Activated naive CD8-positive, alpha-beta T cell treated with anti-CD3 and anti-CD28 coated beads, Interleukin-2, amount 10 ng/mL, durations not matched to agents 7 days and 5 days (primary cell): ENCODE measurements around the gene COL2A1. TPM values are rescaled to one million over a fixed set of nuclear protein-coding genes. Genes with fewer than 3 reads are reported as not detected.

Experiments used
- ATAC-seq: fragments of 150-1000 bp; cut with Tn5 transposase; one replicate; pipeline ENCODE4 v1.10.0; 2021; ENCODE audit warnings: low read depth, moderate library complexity
- POLR2A ChIA-PET: fragments of 350-600 bp; sonication (Branson Sonifier 250); formaldehyde crosslinking; loops from one replicate; lab custom pipeline; 2021; ENCODE audit warnings: antibody characterized with exemption; lab: Charles Lee
- DNase-seq: peaks from one replicate; pipeline ENCODE4 v3.0.0; 2021
- H3K27ac Mint-ChIP-seq: one replicate; pipeline ENCODE4 v1.8.0; 2022; ENCODE audit warnings: mild to moderate bottlenecking, mixed read lengths
- H3K27me3 Mint-ChIP-seq: one replicate; pipeline ENCODE4 v1.8.0; 2022; ENCODE audit warnings: mild to moderate bottlenecking, moderate library complexity, mixed read lengths
- H3K36me3 Mint-ChIP-seq: one replicate; pipeline ENCODE4 v1.8.0; 2021; ENCODE audit warnings: mild to moderate bottlenecking, mixed read lengths
- H3K4me1 Mint-ChIP-seq: one replicate; pipeline ENCODE4 v1.8.0; 2021; ENCODE audit warnings: mixed read lengths
- H3K4me3 Mint-ChIP-seq: one replicate; pipeline ENCODE4 v1.8.0; 2022; ENCODE audit warnings: mild to moderate bottlenecking, moderate library complexity, mixed read lengths
- H3K9me3 Mint-ChIP-seq: one replicate; pipeline ENCODE4 v1.8.0; 2021; ENCODE audit warnings: mixed read lengths
- total RNA-seq, 2 experiments: library from RNA; stranded (reverse); gene quantifications; one replicate each; pipeline ENCODE4 v1.2.3, GENCODE V29; 2021

COL2A1 gene
- total RNA-seq, 2 experiments from 2014 or later: not detected

DNA sequence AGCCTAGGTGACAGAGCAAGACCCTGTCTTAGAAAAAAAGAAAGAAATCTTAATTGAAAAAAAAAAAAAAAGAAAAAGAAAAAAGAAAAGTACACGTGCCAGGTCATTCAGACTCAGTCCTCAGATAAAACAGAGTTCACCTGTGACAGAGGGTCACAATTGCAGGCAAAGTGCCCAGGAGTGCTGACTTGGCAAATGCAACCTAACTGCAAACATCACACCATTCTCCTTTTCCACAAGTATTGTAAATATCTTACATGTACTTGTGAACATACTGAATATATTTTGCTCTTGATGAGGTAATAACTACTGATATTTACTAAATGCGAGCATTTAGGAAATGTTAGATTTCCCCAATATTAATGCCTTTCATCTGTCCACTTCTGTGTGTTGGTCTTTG is 9.0 kb upstream of the COL2A1 start:
- Mint-ChIP-seq H3K4me1 (no peaks in the 10 kb centered on the region), H3K27ac (no peak overlapping the region), H3K4me3 (no peak overlapping the region), H3K36me3 (no peaks in the 10 kb centered on the region), H3K9me3 (no peaks in the 10 kb centered on the region), H3K27me3 (peaks cover 76% of the 10 kb centered on the region)
- no peak for DNase-seq
- no peak for ATAC-seq
- POLR2A ChIA-PET: no interaction called here

DNA sequence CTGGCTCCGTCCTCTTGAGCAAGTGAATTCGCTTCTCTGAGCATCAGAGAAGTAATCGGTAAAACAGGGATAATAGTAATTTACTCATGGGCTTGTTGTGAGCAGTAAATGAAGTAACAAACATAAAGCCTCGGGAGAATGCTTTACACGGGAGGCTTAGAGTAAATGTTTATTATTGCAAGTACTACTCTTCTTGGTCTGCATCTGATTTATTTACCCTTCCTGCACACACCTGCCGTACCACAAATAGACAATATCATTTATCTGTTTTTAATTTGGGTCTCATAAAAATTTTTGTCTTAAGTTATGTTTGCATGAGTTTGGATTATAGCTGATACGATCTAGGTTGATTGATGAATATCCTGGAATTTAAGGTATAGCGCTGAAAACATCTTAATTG is 7.8 kb upstream of the COL2A1 start:
- H3K4me3 Mint-ChIP-seq: no peak overlapping the region
- peaks cover 81% of the 10 kb centered on the region for H3K27me3 Mint-ChIP-seq
- H3K4me1 Mint-ChIP-seq: no peaks in the 10 kb centered on the region
- no peak for ATAC-seq
- H3K36me3 Mint-ChIP-seq: no peaks in the 10 kb centered on the region
- DNase-seq: no peak
- H3K27ac Mint-ChIP-seq: no peak overlapping the region
- H3K9me3 Mint-ChIP-seq: no peaks in the 10 kb centered on the region
- POLR2A ChIA-PET: no interaction called here

GRCh38 chr12:48010366-48010970 is 6.2 kb upstream of the COL2A1 start:
- ATAC-seq (no peak), DNase-seq (no peak)
- Mint-ChIP-seq H3K27ac (no peak overlapping the region), H3K27me3 (peaks cover 87% of the 10 kb centered on the region), H3K4me3 (no peak overlapping the region), H3K36me3 (no peaks in the 10 kb centered on the region), H3K9me3 (no peaks in the 10 kb centered on the region), H3K4me1 (no peaks in the 10 kb centered on the region)
- POLR2A ChIA-PET: no interaction called here

DNA sequence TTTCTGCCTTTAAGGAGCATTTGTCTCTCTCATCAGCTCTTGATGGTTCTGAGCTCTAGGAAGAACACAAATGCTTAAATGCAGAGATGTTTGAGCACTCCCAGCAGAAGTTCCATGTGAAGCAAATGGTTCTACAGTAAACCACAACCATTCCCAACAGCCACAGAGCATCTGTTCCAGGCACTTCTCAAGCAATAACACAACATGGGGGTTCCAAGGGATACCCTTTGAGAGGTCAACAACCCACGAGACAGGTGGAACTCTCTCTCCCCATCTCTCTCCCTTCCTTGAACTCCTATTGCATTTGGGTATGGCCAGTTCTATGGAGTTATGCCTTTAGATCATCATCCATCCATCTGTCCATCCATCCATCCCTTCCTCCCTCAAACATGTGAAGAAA is 5.2 kb upstream of the COL2A1 start:
- Mint-ChIP-seq H3K4me3 (no peak overlapping the region), H3K27ac (no peak overlapping the region)

DNA sequence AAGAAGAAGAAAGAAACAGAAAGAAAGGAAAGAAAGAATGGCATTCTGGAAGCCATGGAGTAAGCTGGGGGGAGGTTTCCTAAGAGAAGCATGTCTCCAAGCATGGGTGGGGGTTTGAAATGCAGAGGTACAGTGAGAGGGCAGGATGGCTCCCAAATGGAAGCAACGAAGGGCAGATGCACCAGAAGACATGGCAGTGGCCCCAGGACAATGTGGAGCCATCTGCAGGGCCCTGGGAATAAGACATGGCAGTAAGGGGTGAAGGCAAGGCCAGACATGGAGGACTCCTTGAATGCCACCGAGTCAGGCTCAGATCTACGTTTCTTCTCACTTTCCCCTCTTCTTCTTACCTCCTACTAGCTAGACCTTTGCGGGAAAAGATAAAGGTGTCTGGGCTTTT is 4.7 kb upstream of the COL2A1 start:
- no peak for ATAC-seq
- H3K4me3 Mint-ChIP-seq: no peak overlapping the region
- H3K4me1 Mint-ChIP-seq: no peaks in the 10 kb centered on the region
- H3K27ac Mint-ChIP-seq: no peak overlapping the region
- DNase-seq: no peak
- H3K9me3 Mint-ChIP-seq: no peaks in the 10 kb centered on the region
- H3K36me3 Mint-ChIP-seq: no peaks in the 10 kb centered on the region
- peaks cover 88% of the 10 kb centered on the region for H3K27me3 Mint-ChIP-seq
- POLR2A ChIA-PET: no interaction called here

More for the DNA sequence above, 5.2 kb upstream of the COL2A1 start:
- POLR2A ChIA-PET: no interaction called here
- H3K4me1 Mint-ChIP-seq: no peaks in the 10 kb centered on the region
- ATAC-seq (no peak), DNase-seq (no peak)
- peaks cover 89% of the 10 kb centered on the region for H3K27me3 Mint-ChIP-seq
- no peaks in the 10 kb centered on the region for H3K9me3 Mint-ChIP-seq
- no peaks in the 10 kb centered on the region for H3K36me3 Mint-ChIP-seq

GRCh38 chr12:48008349-48008748 is 4.1 kb upstream of the COL2A1 start:
- no peak for ATAC-seq
- H3K9me3 Mint-ChIP-seq: no peaks in the 10 kb centered on the region
- no peak overlapping the region for H3K27ac Mint-ChIP-seq
- H3K4me3 Mint-ChIP-seq: no peak overlapping the region
- POLR2A ChIA-PET: no interaction called here
- no peak for DNase-seq
- H3K36me3 Mint-ChIP-seq: no peaks in the 10 kb centered on the region
- peaks cover 88% of the 10 kb centered on the region for H3K27me3 Mint-ChIP-seq
- H3K4me1 Mint-ChIP-seq: peaks cover 5% of the 10 kb centered on the region

DNA sequence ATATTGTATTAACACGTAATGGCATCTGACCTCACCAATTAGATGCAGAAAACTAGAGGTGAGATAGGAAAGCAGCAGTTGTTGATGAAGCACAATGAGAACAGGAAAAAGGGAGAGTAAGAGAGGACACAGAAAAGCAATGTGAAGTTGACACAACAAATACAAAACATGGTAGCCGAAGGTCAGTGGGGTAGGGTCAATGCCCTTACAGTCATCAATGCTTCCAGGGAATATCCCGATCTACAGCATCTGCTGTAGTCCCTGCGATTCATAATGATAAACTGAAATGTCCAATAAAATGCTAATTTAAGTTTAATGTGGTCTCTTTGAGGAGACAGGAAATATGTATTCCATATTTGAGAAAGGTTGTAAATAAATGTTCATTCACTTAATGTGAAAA is 2.9 kb upstream of the COL2A1 start:
- DNase-seq: no peak
- H3K4me3 Mint-ChIP-seq: no peak overlapping the region
- peaks cover 88% of the 10 kb centered on the region for H3K27me3 Mint-ChIP-seq
- no peak for ATAC-seq
- no peak overlapping the region for H3K27ac Mint-ChIP-seq
- no peaks in the 10 kb centered on the region for H3K36me3 Mint-ChIP-seq
- POLR2A ChIA-PET: no interaction called here
- no peaks in the 10 kb centered on the region for H3K9me3 Mint-ChIP-seq
- peaks cover 14% of the 10 kb centered on the region for H3K4me1 Mint-ChIP-seq

- ATAC-seq: no peak
- no peak overlapping the region for H3K4me3 Mint-ChIP-seq
Measured at GRCh38 chr12:48005750-48006021, 1.4 kb upstream of the COL2A1 start.

DNA sequence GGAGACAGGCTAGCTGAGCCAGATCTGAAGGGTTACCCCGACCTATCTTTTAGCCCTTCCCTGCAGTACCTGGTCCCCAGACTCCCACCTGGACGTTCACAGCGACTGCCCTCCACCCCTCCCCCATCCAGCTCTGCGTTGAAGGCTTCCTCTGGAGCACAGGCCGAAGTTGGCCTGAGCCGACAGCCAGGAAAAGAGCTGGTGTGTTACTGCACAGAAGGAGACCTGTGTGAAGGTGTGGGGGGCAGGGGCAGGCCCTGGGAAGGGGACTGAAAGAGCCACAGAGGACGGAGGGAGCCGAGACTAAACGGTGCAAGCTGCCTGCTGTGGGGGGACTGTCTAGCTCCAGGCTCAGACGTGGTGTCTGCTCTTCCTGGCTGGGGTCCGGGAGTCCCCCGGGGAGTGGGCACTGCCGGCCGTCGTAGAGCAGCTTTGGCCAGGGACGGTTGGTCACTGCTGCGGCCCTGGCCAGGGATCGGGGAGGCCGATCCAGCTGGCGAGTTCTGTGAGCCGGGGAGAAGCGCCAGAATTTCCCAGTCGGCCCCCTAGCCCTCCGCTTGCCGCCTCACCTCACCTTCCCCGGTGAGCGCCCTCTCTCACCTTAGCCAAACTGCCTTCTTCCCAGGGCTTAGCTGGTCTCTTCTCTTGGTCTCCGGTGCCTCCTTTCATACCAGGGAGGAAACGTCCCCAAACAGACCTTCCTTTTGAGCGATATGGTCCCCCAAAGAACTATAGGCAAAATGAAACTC is 899 bp upstream of the COL2A1 start:
- peaks cover 27% of the 10 kb centered on the region for H3K4me1 Mint-ChIP-seq
- no peak for DNase-seq
- H3K36me3 Mint-ChIP-seq: no peaks in the 10 kb centered on the region
- H3K9me3 Mint-ChIP-seq: no peaks in the 10 kb centered on the region
- POLR2A ChIA-PET: no interaction called here
- ATAC-seq: no peak
- H3K27me3 Mint-ChIP-seq: peaks cover 94% of the 10 kb centered on the region
- peak overlapping the region; percentile 22 for H3K4me3 Mint-ChIP-seq
- no peak overlapping the region for H3K27ac Mint-ChIP-seq

More at GRCh38 chr12:48005750-48006021, 1.4 kb upstream of the COL2A1 start:
- Mint-ChIP-seq H3K4me1 (peaks cover 27% of the 10 kb centered on the region), H3K36me3 (no peaks in the 10 kb centered on the region), H3K27me3 (peaks cover 90% of the 10 kb centered on the region), H3K9me3 (no peaks in the 10 kb centered on the region), H3K27ac (no peak overlapping the region)
- no peak for DNase-seq
- POLR2A ChIA-PET: no interaction called here

DNA sequence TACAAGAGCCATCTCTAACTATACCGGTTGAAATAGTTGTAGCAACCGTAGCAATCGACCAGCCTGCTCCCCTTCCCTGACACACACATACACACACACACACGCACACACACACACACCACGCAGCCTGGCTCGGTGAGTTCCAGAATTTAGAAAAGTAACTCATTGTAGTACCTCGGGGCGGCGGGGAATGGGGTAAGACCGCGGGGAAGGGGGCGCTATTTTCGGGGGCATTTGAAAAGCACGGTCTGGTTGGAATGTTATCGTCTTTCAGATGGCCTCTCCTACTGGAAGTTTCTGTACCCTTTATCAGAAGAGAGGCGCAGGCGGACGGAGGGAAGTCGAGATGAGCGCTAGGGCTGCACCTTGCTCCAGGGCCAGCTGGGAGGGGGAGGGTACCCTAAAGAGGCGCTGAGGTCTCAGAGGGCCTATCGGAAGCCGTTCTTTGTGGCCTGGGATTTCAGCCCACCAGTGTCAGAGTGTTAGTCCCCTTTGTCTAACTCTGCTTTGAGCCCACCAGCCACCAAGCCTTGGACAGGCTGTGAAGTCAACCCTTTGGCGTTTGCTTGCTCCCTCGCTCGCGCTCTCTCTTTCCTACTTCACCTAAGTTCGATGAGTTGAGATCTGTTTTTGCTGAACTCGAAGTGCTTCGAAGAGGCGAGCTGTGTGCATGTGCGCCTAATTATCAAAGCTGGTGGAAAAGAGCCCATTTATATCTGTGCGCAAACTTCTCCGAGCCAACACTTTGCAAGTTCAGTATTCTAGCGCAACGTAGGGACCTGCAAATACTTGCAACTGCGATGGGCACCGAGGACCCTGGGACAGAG is 837 bp downstream of the COL2A1 start:
- no peak overlapping the region for H3K27ac Mint-ChIP-seq
- no peak for ATAC-seq
- H3K27me3 Mint-ChIP-seq: peaks cover 95% of the 10 kb centered on the region
- POLR2A ChIA-PET: no interaction called here
- H3K36me3 Mint-ChIP-seq: no peaks in the 10 kb centered on the region
- DNase-seq: peak; percentile 44
- peaks cover 28% of the 10 kb centered on the region for H3K4me1 Mint-ChIP-seq
- no peaks in the 10 kb centered on the region for H3K9me3 Mint-ChIP-seq
- H3K4me3 Mint-ChIP-seq: peak overlapping the region; percentile 34

DNA sequence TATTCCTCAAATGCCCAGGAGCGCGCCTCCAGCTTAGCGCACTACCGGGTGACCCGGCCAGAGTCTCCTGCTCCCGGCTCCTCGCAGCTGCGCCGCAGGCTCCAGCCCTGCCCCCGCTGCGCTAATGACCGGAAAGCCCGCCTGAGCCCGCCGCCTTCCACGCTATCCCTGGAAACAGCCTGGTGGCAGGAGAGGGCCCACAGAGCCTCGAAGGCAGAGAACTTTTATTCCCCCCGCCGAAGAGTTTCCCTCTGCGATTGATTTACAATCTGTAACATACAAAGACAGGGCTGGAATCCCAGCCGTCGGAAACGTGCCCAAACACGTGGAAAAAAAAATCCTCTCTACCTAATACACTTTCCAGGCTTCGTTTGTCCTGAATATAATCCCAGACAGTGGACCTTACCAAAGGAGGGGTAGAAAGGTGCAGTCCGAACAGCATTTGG is 1.5 kb downstream of the COL2A1 start:
- Mint-ChIP-seq H3K27ac (no peak overlapping the region), H3K36me3 (no peaks in the 10 kb centered on the region), H3K4me3 (peak overlapping the region; percentile 34), H3K9me3 (no peaks in the 10 kb centered on the region), H3K27me3 (peaks cover 95% of the 10 kb centered on the region), H3K4me1 (peaks cover 28% of the 10 kb centered on the region)
- ATAC-seq: no peak
- POLR2A ChIA-PET: no interaction called here
- DNase-seq: peak; percentile 46

DNA sequence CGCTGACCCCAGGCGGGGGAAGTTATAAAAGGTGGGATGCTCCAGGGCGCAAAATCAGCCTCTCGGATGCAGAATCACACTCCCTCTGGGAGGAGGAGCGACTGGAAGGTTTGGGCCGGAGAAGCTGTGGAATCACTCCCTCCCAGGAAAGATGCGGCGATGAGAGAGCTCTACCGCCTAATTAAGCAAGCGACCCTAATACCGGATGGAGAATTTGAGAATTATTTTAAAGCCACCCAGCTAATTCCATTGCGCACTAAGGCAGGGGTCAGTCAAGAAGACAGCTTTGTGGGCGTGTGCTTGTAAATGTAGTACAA is 1.9 kb downstream of the COL2A1 start:
- Mint-ChIP-seq H3K4me1 (peaks cover 28% of the 10 kb centered on the region), H3K9me3 (no peaks in the 10 kb centered on the region), H3K4me3 (peak overlapping the region; percentile 71), H3K36me3 (no peaks in the 10 kb centered on the region), H3K27me3 (peaks cover 96% of the 10 kb centered on the region), H3K27ac (no peak overlapping the region)
- DNase-seq (no peak), ATAC-seq (no peak)
- POLR2A ChIA-PET: no interaction called here

DNA sequence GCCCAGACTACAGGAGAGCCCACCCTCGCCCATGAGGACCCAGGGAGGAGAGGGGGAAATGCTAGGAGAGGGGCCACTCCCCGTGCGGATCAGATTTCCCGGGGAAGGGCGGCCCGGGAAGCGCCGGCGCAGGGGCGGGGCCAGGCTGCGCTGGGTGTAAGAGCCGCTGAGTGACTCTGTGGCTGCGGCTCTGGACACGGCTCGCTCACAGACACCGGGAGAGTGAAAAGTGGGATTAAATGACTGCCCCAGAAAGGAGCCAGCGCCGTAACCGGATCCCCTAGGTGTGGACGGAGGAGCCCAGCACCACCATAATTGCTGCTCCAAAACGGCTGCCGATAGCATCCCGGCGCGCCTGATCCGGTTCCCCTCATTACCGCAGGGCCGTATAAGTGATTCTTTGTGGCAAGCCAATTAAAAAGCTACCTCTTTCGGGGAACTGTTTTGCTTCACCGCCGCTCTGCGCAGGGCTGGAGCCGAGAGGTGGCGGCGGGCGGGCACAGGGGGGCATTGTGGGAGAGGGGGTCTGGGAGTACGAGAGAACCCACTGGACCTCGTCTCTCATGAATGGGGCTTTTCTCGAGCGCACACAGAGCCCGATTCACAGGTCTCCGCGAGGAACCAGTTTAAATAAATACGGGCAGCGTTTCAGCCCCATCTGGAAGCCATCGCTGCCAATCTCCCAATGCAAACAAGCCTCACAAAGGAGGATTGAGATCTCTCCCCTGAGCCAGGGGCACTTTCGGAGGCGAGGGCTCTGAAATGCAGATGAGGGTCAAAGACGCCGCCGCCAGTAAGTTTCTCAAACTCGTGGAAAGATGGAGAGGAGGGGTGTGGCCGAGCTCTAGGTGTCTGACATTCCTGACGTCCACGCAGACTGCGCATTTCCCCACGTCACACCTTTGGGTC is 2.5 kb downstream of the COL2A1 start:
- Mint-ChIP-seq H3K4me3 (peak overlapping the region; percentile 71), H3K27me3 (peaks cover 96% of the 10 kb centered on the region)
- peak; percentile 53 for DNase-seq

More for the DNA sequence above, 2.5 kb downstream of the COL2A1 start:
- Mint-ChIP-seq H3K4me1 (peaks cover 28% of the 10 kb centered on the region), H3K9me3 (no peaks in the 10 kb centered on the region), H3K36me3 (no peaks in the 10 kb centered on the region), H3K27ac (no peak overlapping the region)
- POLR2A ChIA-PET: no interaction called here
- ATAC-seq: peak; percentile 11
